HG03196 (cell line): Measurements from ENCODE around the gene SFI1.
A peak's percentile ranks its signal among the peaks of the same experiment; 100 is the strongest.
"Not testable (repeated sequence)": the region's sequence is repeated elsewhere in the genome, so short reads cannot be mapped to it uniquely, and the experiment has no call there.

ENCODE experiments used
- ATAC-seq: cut with Tn5 transposase; IDR thresholded peaks from one replicate; pipeline ENCODE4 v1.9.1; 2021; ENCODE audit not compliant: unreplicated experiment

Gene SFI1

DNA sequence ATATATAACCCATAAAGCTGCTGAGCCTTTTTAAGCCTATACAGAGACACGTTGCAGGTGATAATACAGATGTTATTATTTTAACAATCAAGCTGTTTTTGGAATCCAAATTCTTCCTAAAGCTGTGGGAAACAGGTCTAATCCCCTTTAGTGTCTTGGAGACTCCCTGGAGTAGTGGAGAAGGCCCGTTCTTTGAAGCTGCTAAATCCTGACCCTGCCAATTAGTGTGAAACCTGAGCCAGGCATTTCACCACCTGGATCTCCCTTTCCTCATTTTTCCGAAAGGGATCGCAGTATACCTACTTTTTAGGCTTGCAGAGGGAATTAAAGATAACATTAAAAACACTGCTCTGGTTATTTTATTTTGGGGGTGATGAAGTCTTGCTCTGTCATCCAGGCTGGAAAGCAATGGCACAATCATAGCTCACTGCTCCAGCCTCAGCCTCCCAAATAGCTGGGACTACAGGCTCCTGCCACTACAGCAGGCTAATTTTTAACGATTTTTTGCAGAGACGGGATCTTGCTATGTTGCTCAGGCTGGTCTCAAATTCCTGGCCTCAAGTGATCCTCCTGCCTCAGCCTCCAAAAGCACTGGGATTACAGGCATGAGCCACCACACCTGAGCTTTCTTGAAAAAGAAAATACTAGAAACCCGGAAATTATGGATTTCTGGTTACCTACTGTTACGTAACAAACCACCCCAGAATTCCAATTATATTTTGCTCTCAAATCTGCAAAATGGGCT lies 4.9 kb upstream of the SFI1 start:
- ATAC-seq = no peak

GRCh38 chr22:31492151-31492550 lies 4.2 kb upstream of the SFI1 start:
- ATAC-seq = no peak

GRCh38 chr22:31493355-31493754 lies 3.0 kb upstream of the SFI1 start:
- ATAC-seq = not testable (repeated sequence)

DNA sequence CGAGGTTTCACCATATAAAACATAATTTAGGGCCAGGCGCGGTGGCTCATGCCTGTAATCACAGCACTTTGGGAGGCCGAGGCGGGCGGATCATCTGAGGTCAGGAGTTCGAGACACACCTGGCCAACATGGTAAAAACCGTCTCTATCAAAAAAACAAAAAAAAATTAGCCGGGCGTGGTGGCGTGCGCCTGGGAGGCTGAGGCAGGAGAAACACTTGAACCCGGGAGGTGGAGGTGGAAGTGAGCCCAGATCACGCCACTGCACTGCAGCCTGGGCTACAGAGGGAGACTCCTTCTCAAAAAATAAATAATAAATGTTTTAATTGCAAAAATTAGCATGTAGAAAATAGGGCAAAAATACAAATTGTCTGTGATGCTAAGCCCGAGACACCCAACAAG lies 993 bp upstream of the SFI1 start:
- ATAC-seq = no peak

- ATAC-seq = peak; percentile 19
Measured at GRCh38 chr22:31496735-31497146, 405 bp downstream of the SFI1 start.

- ATAC-seq = no peak
Measured at GRCh38 chr22:31497148-31497938, 1.0 kb downstream of the SFI1 start.

DNA sequence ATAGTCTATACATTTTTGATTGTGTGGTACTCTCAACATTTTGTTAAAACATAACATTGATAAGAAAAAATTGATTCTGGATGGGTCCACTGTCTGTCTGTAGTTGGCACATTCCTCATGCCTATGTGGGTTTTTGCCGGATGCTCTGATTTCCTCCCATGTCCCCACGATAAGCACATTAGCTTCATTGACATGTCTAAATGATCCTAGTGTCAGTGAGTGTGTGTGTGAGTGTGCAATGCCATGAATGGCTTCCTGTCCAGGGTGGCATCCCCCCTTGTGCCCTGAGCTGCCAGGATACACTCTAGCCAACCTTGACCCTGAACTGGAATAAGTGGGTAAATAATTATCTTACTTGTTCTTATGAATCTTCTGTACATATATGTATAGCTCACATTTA lies 5.4 kb downstream of the SFI1 start:
- ATAC-seq = no peak

DNA sequence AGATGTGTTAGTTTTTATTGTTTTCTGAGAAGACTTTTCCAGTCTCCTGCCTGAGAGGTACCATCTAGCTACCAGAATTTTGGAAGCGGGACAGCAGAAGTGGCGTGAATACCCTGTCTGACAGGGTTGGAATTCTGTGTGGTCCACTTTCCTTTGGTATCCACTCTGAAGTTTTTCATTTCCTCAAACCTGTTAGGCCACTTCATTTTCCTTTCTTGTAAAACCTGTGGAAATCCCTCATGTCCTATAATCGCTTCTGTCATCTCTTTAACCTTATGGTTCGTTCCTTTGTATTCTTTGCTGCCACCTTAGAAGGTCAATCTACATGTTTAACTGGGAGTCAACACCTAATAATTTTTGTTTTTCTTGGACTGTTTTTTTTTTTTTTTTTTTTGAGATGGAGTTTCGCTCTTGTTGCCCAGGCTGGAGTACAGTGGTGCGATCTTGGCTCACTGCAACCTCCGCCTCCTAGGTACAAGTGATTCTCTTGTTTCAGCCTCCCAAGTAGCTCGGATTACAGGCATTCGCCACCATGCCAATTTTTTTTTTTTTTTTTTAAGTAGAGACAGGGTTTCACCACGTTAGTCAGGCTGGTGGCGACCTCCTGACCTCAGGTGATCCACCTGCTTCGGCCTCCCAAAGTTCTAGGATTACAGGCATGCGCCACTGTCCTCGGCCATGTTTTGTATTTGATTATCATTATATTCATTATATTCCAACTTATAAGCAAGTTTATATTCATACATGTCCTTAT lies 7.1 kb downstream of the SFI1 start:
- no peak for ATAC-seq

DNA sequence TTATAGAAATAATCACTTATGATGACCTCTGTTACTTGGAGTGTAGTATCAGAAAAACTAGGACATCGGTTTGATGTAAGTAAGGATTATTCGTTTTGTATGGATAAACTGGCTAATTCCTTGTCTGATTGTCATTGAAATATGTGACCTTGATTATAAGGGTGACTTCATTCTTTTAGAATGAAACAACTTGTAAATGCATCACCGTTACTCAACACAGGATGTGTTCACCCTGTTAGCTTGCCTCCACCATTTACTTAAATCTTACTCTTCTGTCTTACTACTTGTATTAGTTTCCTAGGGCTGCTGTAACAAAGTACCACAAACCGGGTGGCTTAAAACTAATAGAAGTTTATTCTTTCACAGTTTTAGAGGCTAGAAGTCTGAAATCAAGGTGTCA lies 7.9 kb downstream of the SFI1 start:
- no peak for ATAC-seq

DNA sequence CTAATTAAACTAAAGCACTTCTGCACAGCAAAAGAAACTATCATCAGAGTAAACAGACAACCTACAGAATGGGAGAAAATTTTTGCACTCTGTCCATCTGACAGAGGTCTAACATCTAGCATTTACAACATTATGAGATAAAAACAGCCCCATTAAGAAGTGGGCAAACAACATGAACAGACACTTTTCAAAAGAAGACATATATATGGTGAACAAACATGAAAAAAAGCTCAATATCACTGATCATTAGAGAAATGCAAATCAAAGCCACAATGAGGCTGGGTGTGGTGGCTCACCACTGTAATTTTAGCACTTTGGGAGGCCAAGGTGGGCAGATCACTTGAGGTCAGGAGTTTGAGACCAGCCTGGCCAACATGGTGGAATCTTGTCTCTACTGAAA lies 11.2 kb downstream of the SFI1 start:
- ATAC-seq = not testable (repeated sequence)

DNA sequence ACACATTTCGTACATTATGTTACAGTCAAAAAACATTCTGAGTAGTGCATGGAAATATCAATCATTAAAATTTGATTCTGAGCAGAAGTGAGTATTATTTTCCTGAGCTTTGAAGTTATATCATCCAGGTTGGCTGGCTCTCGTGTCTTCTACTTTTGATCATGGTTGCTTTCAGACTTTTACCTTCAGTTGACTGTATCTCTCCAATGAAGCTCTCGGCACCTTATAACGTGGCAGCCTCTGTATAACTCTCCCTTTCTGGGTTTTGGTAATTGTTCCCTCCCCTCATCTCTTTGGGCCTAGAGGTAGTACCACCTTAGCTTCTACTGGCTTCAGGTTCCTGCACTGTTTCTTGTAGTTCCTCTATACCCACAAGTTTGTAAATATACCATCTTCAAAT lies 12.2 kb downstream of the SFI1 start:
- ATAC-seq = no peak

- no peak for ATAC-seq
Measured at GRCh38 chr22:31509061-31509762, 12.9 kb downstream of the SFI1 start.

GRCh38 chr22:31520051-31520450 lies 23.7 kb downstream of the SFI1 start:
- ATAC-seq = no peak

DNA sequence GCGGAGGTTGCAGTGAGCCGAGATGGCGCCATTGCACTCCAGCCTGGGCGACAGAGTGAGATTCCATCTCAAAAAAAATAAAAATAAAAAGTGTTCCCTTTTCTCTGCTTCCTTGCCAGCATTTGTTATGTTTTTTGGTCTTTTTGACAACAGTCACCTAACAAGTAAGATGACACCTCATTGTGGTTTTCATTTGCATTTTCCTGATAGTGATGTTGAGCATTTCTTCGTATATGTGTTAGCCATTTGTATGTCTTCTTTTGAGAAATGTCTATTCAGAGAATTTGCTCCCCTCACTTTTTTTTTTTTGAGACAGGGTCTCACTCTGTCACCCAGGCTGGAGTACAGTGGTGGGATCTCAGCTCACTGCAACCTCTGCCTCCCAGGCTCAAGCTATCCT lies 27.8 kb downstream of the SFI1 start:
- not testable (repeated sequence) for ATAC-seq

GRCh38 chr22:31526270-31526669 lies 29.9 kb downstream of the SFI1 start:
- no peak for ATAC-seq

DNA sequence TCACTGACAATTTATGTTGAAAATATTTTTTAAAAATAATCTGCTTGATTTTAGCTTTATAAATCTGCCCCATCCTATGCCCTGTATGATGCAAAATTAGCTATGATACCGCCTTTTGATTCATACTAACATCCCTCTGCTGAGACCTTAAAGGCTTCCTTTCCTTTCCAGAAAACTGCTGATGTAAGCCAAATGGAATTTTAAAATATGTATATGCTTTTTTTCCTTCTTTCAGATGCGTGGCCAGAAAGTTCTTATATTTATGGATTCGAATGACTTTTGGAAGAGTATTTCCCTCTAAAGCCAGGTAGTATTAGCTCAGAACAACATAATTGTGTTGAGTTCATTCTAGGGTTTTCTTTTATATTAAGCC lies 34.5 kb downstream of the SFI1 start:
- no peak for ATAC-seq

DNA sequence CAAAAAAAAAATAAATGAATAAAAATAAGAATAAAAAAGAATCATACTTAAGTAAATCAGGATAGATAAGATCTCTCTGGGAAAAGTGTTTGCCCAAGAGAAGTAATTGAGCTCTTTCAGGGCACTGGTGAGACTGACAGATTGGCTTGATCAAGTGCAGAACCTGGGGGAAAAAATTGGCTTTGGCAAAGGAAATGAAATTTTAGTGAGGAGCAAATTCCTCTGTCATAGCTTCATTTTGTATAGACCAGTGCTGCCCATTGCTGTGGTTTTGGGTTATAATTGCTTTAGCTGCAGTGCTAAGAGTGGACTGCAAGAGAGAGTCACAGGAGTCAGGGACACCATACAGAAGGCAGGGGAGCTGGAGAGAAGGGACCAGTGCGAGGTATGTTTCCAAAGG lies 35.7 kb downstream of the SFI1 start:
- no peak for ATAC-seq

DNA sequence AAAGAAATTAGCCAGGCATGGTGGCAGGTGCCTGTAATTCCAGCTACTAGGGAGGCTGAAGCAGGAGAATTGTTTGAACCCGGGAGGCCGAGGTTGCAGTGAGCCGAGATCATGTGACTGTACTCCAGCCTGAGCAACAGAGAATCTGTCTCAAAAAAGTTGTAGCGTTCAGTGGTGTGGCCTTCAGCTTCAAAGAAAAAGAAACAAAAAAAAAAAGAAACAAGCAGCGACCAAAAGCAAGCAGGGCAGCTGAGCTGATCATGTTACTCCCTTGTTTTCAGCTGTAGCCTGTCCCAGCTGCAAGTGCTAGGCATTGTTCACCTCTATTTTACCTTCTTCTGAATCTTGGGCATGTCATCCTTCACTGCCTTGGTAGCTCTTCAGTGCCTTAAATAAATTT lies 37.0 kb downstream of the SFI1 start:
- ATAC-seq = no peak

DNA sequence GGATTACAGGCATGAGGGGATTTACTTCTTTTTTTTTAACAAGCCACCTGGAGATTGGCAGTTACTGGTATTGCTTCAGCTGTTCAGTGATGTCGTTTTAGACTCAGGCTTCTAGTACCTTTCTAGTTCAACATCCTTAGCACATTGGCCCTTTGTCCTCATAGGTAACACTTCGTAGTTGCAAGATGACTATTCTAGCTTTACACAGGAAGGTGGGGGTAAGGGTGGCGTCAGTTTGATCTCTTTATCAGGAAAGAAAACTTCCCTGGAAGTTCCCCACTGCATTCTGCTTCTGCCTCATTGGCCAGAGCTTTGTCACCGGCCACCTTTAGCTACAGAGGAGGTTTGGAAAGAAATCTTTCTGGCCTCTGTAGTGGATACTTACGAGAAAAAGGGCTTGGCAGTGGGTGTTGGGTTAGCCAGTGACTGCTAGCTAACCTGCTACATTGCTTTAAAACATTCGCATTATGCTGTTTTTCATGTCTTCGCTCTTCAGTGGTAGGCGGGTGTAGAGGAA lies 40.7 kb downstream of the SFI1 start:
- ATAC-seq = peak; percentile 66

DNA sequence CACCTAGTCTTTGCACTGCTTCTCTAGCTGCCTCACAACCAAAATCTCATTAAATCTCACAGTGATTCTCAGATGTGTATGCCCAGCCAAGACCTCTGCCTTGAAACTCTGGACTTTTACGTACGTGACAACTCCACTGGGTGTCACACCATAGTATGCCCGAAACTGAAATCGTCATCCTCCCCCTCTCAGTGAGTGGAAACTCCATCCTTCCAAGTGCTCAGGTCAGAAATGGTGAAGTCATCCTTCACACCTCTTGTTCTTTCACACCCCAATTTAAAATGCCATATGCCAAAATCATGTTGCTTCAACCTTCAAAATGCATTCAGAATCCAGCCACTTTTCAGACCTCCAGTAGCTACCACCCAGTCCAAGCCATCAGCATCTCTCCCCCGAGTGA lies 42.5 kb downstream of the SFI1 start:
- ATAC-seq = no peak

- not testable (repeated sequence) for ATAC-seq
Measured at GRCh38 chr22:31540166-31540565, 43.8 kb downstream of the SFI1 start.
